CD4-positive, alpha-beta T cell treated with Interleukin-15 for 1 hour (primary cell): ENCODE data around the gene EPHA3.

Source experiments
- DNase-seq: peaks from one replicate; pipeline ENCODE4 v3.0.0-alpha.2; 2020

EPHA3 gene

DNA sequence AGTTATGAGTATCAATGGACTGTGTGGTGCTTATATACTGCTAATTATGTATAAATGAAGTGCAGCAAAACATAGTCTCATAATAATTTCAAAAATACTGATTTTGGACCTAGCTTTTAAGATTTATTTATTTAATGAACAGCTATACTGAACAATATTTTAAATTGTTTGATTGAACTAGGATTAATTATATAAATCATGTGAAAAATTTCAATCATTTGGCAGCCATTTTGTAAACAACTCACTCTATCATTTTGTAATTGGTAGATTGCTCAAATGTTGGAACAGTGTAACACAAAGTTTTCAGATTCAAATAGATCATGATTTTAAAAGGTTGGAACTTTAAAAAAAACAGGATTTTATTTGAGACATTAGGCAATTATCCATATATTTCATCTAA lies 47.0 kb downstream of the EPHA3 start:
- no peak for DNase-seq

DNA sequence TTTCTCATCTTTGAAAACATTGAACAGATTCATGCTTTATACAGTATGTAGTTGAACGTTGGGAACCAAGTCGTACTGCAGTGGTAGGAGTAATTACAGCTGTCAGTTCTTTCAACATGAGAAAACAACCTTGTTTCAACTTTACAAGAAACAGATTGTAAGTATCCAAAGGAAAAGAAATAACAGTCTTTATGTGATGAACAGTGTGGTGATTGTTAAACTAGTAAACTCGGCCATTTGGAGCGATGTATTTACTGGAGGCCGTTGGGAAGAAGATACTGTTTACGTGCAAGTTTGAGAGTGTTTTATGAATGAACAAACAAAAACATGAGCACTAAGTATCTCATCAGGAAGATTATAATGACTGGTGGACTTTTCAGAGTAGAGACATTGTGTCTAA lies 48.4 kb downstream of the EPHA3 start:
- no peak for DNase-seq

DNA sequence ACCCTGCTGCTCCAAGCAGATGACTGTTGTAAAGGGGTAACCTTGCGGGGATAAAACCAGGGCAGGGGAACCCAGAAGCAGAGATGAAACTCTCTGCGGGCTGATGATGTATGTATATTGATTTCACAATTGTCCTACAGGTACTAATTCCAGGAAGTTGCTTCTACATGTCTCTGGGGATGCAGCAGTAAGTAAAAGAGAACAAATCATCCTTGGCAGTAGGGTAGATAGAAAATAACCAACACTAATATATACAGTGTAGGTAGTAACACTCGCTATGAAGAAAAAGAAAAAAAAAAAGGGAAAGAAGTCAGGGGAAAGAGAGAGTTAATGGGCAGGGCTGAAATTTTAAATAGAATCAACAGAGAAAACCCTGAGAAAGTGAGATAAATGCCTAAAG lies 50.2 kb downstream of the EPHA3 start:
- DNase-seq: no peak

DNA sequence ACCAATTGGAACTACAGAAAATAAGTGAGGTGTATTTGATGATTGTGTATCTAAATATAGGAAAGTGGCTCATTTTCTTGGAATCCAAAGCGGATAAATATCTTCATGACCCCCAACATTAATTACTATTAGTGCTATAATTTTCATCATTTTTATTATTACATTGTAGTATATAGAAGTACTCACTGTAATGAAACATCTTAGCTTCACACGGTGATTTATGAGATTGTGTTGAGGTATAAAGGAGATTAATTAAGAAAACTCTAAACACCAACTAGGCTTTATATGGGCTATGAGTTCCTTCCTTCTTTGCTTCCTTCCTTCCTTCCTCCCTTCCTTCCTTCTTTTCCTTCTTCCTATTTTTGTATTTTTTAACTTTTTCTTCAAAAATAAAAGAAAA lies 52.2 kb downstream of the EPHA3 start:
- DNase-seq: no peak

DNA sequence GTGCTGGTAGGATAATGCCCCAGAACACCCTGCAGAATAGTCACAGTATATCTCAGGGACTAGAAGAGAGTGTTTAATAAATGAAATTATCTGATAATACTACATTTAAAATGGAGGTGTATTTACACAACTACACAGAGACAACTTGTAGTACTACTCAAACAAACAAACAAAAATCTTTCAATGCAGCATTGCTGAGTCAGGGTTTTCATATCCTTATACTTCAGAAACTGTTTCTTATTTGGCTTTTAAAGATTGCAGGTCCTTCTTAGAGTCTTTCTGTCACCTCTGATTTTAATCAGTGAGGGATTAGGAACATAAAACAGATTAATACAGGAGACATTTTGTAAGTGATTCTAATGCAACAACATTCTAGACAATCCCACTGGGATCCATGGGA lies 57.4 kb downstream of the EPHA3 start:
- no peak for DNase-seq

DNA sequence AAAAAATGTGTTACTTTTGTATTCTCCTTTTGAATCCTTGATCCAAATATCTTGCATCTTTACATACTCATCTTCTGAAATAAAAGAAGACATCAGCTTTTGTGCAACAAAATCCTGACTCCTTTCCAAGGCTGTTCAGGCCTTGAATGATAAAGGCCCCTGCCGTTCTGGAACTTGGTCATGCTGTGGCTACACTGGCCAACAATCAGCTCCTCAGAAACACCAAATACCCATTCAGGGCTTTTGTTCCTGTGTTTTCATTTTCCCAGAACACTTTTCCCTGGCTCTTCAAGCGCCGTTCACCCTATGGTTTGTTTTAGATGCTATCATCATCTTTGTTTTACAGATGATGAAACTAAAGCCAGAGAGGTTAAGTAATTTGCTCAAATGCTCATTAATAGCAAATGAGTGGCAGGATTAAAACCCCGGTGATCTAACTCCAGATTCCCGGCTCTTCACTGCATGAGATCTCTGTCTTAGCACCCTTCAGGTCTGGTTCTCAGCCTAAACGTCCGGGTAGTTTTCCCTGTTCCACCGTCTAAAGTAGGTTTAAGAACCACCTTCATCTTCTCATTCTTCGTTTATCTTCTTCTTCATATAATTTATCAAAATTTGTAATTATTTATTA lies 58.3 kb downstream of the EPHA3 start:
- no peak for DNase-seq

DNA sequence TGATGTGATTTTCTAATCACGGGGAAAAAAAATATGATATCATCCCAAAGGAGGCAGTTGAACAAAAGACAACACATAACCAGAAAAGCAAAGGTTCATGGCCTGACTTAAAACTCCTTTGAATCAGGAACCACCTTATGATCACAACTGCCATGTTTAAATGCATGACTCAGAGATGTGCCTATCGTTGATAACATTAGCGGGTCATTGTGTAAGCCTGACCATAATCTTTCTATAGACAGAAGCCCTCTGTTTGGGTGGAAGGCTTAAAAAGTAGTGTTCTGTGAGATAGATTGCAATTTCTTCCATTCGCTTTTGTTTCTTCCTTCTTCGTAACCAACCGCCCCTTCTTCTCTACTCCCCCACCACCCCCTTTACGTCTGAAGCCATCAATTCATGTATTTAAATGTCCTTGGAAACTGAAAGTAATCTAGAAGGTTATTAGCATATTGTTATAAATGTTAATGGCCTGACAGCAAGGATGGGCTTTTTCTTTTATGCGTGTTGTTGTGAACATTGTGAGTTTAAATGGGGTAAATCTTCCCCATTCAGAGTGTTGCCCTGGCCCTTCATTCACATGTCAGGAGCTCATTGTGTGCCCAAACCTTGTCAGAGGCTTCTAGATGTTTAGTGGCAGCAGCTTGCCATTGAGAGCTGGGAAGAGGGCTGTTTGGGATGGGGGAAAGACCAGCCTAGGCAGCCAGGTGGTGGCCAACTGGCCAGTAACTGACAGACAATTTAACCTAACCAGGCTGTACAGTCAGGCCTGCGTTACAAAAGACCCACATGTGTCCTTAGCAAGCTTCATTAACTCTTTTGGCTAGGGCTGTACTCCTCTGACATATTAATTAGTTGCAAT lies 64.5 kb downstream of the EPHA3 start:
- DNase-seq: no peak

DNA sequence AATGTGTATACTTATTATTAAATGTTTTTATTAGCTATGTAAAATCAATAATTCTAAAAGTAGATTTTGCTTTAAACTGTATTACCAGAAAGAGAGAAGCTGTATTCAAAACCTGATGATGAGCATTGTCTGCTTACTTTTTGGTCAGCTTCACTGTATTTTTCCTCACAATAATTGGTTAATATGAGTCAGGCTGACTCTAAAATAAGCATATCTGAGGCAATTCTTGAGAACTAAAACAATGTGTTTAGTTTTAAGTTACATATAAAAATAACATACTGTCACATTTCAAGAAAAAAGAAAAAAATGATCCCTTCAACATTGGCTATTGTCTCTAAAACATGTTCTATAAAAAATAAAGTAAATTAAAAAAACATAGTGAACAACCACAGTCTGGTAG lies 66.1 kb downstream of the EPHA3 start:
- no peak for DNase-seq

DNA sequence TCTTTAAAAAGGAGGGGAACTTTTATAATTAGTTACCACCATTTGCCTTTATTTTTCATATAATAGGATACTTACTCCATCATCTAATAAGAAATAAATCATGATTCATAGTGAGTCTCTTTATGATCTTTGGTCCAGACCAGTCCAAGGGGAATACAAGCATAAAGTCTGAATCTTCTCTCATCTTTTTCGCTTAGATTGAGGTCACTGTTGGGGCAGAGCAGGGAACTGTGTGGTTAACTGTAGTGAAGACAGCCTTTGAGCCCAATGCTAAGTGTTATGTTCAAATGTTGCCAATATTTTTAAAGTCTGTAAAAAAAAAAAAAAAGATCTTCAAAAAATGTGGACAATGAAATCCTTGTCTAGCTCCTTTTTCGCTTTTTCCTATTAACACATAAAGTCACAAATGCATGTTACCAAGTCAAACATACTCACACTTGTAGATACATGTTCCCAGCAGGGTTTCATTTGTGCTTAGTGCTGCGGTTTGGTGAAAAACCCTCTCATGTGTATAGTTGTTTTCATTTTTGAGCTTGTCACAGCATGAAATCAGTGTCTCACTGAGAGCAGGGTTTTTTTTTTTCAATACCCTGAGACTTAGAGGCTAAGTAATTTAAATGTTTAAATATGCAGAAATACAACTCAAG lies 72.1 kb downstream of the EPHA3 start:
- DNase-seq: no peak

DNA sequence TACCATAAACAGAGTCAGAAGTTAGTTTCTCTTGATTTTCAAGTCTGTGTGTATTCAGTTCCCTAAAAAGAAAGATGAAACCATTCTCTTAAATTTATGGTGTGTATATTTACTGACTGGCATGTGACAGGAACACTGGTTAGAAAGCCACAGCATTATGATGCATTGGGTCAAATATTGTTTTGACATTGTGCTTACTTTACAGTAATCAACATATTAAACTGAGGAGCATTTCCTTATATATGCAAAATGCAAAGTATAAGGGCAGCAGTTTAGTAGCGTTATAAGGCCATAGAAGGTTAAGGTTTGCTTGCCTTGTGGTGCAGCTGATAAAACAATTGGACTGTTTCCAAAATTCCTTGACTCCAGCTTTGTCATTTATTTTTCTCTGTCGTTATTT lies 72.9 kb downstream of the EPHA3 start:
- DNase-seq: no peak

DNA sequence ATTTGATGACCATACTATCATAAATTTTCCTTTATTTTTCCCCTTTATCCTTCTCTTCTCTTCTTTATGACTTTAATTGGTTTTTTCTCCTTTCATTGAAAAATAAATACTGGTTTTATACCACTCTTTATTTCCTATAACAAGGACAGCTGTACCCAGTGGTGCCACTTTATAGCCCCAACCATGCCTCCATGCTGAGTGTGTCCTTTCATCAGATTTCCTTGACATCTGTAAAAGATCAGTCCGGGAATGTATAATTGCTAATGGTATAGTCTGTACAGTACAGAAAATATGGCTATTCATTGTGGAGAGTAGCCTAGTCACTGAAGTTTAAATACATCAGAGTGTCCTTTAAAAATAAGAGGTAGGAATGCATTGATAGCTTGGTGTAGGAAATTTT lies 74.6 kb downstream of the EPHA3 start:
- no peak for DNase-seq

DNA sequence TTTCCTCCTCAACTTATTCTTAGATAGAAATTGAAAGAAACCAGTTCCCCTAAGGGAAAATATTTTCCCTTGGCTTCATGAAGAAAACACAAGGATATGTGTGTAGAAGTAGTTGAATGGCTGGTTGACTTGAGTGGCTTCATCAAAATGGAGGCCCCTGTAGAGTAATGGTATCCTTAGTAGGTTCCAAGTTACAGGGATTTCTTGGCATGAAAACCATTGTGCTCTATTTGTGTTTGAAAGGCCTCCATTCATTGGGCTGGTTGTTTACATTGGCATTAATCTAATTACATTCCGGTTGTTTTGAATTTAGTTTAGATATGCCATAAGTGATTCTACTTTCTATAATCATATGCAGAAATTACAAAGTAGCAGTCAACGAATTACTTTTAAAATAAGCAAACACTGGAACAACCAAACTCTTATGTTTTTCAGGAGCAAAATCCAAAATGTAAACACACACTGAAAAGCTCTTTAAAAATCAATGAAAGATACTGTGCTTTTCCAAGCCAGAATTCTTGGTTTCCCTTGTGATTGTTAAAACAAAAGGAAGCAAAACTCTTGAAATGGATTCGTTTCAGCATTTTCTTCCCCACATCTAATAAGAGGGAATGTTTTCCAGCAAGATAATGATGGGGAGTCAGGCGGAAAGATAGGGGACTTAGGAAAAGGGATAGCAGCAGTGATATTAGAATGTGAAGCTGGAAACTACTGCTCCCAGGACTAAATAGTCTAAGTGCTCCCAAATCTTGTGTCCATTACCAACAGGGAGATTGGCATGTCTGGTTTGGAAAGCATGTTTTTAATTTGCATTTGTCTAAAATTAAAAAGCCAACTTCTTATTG lies 77.0 kb downstream of the EPHA3 start:
- no peak for DNase-seq

DNA sequence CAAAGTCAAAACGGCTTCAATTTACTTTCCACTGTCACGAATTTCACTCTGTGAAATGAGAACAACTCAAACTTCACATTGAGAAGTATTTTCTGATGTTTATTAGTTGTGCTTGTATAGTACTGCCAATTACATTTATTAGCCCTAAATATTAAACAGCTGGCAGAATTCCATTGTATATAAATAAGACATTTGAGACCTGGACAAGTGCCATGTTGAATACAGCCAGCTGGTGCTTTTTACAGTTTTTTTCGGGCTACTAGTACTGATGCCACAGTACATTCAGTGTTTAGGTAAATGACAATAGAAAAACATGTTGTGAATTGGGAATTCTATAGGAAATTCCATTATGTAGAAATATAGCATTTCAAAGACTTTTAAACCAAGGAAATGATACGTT lies 79.0 kb downstream of the EPHA3 start:
- DNase-seq: no peak

DNA sequence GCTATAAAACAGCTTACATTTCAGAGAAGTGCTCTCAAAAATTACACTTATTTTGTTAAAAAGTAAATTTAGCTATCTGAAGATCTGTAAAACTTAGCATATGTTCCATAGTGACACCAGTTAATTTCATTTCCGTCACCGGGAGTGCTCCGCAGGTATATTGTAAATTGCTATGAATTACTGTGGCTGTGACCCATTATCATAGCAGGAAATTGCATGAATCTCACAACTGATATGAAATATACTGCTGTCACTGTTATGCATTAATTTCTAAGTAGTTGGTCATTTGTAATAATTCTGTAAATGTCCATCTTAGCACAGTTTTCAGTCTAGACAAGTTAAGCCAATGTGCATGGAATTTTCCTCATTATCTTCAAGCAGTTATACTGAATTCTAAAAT lies 91.2 kb downstream of the EPHA3 start:
- DNase-seq: no peak

DNA sequence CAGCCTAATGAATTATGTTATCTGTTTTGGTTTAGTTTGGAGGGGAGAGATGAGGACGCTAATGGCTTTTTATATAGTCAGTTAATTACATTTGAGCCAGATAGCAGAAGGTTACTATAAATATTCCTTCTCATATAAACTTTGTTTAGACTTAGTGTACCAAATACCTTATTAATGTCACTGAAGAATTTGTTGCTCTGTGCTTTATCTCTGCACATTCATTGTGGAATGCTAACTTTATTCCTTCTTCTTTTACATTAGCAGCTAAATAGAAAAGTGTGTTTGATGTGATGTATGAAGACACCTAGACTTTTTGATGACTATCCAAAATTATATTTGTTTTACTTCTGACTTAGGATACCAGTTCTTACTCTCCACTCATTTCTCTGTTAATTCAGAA lies 105.2 kb downstream of the EPHA3 start:
- DNase-seq: no peak

DNA sequence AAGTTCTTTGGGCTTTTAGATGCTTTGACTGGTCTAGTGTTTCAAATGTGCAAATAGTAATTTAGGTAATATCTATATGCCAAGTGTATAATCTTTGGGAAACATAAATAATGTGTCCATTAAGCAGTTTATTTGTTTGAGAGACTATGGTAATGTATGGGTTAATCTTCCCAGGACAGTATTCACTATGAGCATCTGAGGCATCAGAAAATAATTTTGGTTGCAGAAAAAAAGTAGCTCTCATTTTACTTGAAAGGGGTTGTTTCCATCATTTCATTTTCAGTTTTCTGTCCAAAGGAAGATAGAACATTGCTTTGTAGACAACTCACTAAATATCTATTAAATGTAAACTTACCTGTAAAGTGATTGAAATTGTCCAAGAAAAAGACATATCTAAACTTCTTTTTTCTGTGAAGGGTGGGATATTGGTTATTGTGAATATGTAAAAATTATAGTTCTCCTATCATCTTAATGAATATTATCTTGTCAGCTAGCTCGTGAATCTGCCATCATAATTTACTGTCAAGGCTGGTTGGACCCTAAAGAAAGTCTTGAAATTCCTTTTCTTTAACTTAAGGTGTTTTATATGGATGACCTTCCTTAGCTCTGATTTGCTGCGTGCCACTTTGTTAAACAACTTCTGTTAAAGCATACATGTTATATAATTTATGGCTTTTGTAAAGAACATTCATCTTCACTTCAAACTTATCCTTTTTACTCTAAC lies 108.8 kb downstream of the EPHA3 start:
- no peak for DNase-seq

DNA sequence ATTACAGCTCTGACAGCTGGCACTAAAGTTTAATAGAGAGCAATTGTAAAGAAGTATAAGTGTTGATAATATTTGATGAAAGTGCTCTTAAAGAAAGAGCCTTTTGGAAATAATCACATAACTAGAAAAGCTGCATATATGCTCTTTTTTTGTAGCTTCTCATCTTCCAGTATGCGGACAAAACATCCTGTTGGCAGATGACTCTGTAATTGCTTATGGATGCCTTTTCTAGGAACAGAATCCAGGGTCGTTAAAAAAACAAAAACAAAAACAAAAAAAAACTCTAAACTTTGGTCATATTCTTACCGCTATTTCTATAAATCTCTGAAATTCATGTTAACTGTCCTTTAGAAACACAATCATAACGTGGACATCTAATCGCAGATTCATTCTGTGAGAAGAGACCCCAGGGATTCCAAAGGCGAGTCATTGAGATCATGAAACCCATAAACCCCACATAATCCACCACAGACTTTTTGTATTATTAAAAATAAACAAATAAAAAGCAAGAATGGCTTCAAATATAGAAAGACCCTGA lies 109.8 kb downstream of the EPHA3 start:
- DNase-seq: no peak

DNA sequence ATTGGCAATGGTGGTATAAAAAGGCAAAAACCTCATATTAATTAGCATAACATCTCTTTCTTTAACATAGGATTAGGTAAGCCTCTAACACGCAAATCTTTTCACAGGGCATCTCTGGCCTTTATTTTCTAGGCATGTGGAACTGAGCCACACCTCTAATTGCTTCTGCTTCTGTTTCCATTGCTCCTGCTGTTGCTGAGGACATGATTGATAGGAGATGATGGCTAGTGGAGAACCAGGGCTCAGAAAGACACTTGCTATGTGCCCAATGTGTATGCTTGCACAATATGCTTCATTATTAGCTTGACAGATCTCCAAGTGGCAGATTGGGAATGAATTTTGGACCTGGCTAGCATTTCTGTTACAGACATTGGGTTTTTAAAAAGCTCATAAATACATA lies 114.5 kb downstream of the EPHA3 start:
- DNase-seq: no peak

DNA sequence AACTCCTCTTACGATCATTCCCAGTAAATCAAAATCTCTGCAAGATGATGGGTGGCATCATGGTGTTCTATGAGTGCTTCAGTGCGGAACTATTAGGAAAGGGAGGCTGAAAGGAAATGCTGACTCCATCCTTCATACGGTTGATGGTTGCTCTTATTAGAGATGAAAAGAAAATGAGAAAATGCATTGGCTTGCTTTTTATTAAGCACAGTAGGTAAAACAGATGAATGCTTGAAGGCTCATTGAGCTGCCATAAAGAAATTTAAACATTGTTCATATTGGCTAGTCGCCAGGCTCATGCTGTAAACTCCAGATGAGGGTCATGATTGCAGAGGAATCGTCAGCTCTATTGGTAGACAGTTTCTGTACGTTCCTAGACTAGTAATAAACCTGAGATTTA lies 115.8 kb downstream of the EPHA3 start:
- DNase-seq: no peak

DNA sequence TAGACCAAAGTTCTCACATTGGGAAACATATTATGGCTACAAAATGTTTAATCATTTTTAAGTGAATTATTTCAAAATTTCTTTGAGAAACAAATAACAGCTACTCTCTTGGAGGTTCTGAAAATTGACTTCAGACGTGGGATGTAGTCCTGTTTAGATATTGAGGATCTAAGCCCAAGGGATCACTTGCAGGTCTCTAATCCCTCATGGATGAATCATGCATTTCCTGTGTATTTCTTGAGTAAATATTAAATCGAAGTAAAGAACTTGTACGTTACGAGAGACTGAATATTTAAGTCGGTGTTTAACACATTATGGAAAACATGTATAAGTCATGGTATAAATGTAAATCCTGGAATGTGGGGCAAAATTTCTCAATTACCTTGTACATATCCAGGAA lies 119.8 kb downstream of the EPHA3 start:
- DNase-seq: no peak

DNA sequence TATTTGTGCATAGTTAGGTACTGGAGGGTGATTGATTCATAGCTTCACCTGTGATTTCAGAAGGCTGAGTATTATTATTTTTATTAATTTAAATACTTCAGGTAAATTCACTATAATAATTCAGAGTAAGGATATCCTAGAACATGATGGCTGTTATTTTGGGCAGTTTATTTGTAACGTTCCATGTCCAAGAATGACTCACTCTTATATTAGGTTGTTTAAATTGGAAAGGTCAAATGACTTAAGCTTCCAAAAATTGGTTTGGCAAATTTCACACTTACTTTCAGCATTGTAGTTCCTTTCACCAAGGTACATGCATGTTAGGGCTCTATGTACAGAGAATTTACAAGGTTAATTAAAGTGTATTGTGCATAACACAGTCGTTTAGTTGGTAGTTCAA lies 120.2 kb downstream of the EPHA3 start:
- no peak for DNase-seq

DNA sequence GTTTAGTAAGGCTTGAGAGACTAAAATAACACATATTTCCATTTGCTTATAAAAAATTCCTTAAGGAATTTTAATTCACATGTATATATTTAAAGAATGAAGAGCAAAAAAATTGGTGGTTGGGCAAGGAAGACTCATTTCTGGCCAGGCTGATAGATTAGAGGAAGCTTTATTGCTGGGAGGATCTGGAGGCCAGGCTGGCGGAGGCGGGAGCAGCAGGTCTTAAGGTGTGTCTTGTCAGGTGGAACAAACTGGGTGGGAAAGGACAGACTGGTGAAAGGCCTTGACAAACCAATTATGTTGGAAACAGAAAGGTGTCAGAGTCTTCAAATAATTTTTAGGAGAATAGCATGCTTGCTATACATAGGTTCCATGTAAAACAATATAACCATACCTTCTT lies 124.7 kb downstream of the EPHA3 start:
- no peak for DNase-seq
